NCI-H2171 treated with DMSO at 0.1 percent for 48 hours (cell line): ENCODE results near the gene PARD3.

Experiments
- DNase-seq: peaks from one replicate; lab custom pipeline; 2025; lab: John Stamatoyannopoulos, UW

PARD3 gene

GRCh38 chr10:34121781-34122622 is 693.1 kb downstream of the PARD3 start:
- no peak for DNase-seq

DNA sequence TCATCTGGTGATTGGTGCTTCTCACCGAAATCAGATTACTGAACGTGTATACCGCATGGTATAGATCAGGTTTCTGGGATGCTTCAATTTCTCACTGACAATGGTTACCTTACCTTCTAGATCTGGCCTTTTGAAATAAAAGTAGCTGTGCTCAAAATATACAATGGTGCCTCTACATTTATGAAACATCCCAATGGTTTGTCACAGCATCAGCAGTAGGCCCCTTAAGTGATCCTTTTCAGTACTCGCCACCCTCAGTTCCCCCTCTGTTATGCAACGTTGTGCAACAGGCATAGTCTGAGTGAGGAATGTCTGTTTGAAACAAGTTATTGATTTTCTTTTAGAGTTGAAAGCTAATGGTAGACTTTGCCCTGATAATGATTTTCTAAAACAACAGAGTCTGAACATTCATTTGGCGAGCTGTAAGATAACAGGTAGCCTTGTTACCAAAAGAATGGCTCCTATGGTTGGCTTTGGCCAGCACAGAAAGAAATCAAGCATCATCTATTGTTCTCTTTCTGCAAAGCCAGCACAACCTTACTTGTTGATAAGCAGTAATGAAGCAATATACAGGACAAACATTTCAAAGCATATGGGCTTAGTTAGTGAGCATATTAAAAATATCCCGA is 693.9 kb downstream of the PARD3 start:
- no peak for DNase-seq

DNA sequence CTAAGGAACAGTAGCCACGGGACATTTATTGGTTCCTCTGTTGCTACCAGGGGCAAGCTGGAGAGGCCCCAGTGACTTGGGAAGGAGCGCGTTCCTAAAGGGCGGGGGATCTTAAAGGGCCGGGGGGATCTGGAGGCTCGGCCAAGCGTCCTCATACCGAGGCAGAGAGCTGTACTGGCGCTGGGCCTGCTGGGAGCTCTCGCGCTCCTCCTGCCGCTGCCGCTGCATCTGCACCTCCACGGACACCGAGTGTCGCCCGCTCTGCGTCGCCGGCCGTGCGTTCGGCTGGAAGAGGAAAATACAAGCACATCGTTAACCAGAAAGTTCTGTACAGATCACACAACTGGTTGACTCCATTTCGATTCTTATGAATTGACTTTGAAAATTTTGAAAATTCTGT is 695.6 kb downstream of the PARD3 start:
- no peak for DNase-seq

DNA sequence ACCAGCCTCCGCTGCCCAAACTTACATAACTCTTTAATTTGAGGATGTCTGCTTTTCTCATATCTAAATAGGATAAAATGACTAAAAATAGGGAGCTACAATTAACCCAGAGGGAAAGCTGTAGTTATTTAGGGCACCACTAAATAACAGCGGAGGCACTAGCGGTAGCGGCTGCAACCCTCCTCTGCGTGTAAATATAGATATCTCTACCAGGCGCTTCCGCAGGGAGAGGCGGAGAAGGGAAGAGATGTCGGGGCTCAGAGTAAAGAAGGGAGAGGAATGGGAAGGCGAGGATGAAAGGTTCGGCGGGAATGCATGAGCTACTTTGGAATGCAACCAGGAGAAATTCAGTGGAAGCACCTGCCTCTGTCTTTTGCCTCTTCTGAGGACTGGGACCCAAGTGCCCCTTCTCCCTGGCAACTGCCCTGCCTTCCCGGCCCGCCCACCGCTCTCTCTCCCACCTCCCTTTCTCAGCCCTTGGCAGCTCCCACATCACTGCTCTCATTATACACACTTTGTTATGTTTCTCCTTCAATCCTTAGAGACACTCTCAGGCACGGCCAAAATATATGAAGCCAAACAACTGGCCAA is 698.3 kb downstream of the PARD3 start:
- no peak for DNase-seq

DNA sequence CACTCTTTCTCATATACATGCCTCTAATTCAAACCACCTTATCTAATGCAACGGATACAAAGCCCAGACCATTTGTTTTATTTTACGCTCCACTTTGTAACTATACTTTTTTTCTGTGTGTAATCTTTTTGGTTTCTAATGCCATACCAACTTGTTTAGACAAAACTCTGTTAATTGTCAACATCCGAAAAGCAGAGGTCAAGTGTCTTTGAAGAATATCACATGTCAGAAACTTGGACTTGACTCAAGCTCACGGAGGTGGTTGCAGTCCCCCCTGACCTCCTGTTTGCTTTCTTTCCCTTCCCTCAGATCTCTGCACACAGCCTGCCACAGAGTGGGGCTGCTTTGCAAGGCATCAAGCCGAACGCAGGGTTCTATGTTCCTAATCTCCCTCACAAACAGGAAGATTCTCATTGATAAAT is 698.9 kb downstream of the PARD3 start:
- DNase-seq: no peak

GRCh38 chr10:34114914-34115313 is 700.2 kb downstream of the PARD3 start:
- DNase-seq: no peak

DNA sequence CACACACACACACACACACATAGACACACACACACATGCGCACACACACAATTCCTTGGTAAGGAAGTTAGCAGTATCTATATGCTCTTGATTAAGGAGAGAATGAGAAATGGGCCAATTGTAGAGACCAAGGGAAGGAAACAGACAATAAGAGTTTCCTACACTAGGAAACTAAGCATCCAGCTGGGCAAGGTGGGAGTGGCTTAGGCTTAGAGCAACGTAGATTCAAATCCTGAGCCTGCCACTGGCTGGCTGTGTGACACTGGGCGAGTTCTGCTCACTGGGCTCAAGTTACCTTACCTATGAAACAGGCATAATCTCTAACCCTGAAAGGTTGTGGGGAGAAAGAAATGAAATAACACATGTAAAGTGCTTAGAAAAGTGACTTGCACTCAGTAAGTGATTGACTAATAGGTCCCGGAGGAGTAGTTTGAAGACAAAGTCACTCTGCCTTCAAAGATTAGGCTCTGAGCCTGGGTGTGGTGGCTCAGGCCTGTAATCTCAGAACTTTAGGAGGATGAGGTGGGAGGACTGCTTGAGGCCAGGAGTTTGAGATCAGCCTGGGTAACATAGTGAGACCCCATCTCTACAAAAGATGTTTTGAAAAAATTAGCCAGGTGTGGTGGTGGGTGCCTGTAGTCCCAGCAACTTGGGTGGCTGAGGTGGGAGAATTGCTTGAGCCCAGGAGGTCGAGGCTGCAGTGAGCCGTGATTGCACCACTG is 701.4 kb downstream of the PARD3 start:
- no peak for DNase-seq

DNA sequence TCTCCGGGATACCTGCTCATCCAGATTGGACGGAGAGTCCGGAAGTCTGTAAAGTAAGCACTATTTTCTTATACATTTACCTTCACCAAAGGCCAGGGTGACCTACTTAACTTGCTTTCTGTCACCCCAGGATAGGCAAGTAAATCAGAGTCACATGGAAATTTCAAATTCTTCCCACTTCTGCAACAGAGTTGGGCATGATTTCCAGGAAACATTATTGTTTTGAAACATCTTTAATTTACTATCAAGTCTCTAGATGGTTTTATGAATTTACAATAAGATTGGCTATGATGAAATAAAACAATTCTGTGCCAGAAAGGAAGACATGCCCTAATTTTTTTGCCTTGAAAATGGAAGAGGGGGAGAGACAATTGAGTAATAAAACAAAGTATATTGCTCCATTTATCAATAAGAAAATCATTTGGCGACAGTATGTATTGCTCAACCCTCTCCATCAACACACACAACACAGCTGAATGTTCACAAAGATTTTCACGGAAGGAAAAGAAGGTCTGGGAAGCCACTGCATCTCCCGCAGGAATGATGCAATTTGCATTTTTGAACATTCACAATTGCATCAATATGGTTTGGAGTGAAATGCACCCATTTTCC is 702.8 kb downstream of the PARD3 start:
- DNase-seq: no peak

DNA sequence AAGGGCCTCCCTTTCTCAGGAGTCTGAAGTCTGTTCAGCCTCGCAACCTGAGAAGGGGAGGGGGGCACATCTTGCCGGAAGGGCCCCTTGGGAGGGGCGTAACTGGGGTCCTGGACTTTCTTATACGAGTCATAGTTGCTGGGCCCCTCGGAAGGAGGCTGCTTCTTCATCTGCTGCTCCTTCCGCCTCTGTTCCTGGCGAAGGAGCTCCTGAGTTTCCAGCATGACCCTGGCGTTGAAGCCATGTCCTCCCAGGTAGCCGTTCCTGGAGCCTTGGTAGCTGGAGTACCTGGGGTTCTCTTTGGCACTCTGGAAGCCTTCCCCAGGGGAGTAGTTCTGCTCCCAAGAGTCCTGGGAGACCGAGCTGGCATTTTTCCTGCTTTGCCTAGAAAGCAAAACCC is 703.9 kb downstream of the PARD3 start:
- no peak for DNase-seq

DNA sequence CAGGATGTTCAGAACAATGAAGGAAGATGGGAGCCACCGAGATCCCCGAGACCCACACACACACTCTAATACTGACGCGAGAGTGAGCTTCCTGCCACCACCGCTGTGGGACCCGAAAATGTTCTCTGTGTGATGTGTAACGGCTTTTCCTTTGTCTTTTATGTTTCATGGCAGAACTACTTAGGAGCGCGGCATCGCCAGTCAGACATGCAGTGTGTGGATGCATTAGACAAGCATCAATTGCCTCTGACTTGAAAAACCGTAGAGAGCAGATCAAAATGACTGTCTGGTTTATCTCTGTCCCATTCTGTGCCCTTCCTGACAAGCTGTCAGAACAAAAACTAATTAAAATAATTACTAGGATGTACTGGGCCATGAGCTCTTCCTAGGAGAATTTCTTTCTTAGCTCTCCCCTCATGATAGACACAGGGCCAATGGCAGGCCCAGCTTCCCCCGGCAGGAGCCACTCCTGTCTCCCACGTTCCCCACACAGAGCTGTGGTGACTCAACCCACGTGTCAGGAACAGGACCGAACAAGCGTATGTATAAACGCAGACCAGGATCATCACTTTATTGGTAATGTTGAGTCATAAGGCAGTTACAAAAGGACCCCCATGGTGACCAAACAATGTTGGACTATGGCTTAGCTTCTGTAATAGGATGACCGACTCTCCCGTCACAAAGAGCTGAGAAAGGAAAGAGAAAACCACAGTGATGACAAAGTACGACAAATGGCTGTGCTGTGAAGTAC is 705.0 kb downstream of the PARD3 start:
- DNase-seq: no peak

DNA sequence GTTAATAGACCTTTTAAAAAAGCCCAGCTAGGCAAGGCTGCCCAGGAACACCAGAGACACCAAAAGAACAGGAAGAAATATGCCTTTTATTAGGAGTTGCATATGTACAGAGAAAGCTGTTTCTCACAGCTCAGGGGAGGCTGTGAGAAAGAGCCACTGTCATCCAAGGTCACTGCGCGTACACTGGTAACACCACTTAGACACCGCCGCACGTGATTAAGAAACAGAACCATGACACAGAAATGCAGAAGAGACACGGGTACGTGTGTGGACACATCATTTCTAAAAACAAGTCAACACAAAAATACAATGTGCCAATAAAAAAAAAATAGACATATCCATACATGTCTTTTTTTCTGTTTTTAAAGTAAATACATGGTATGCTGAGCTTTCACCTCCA is 705.6 kb downstream of the PARD3 start:
- DNase-seq: no peak

- DNase-seq: no peak
Observed at GRCh38 chr10:34107626-34108516, 707.2 kb downstream of the PARD3 start.

DNA sequence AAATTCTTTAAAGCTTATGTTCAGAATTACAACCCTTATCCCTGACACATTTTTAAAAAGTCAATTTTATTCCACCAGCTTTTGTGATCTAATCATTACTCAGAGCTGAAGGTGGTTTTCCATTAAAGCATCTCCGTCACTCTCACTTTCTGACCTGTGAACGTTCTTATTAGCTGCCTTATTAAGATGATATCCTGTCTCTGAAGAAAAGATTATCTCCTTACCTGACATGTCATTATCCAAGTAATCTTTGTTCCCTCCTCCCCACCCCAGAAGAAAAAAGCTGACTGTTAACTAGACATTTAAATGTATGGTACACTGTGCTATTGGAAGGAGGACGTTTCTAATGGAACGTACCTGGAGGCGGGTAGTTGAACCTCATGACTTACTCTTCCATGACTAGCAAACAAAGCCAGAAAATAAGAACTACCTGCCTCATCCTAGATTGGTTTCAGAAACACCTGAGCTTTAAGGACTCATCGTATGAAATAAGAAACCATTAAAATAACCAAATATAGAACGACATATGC is 708.7 kb downstream of the PARD3 start:
- DNase-seq: no peak

DNA sequence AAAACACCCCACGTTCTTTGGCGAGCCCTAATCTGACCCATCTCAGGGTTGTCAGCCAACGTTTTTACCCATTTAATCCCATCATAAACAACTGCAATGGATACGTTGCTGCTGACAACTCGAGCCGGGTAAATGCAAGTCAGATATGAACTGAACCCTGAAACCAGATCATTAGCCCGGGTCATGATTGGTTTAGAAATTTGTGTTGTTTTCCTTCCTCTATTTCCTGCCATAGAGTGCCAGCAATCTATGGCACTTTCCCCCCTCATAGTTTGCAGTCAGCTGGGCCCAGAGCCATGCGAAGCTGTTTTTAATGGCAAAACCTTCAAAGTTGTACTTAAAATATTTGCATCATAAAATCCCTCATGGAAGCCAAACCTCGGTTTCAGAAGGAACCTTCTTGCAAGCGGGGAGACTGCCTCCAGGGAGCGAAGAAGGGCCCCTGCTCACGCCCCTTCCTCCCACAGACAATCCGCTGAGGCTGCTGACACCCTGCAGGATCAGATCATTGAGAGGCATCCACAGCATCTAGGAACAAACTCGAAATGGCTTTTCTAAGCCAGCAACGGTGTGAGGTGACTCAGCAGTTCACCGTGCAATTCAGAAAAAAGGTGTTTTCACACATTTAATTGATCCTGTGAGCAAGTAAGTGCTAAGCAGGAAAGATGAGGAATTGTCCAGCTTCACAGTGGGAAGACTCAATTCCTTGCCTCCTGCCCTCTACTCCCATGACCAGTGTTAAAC is 710.1 kb downstream of the PARD3 start:
- DNase-seq: no peak

GRCh38 chr10:34102893-34103506 is 712.1 kb downstream of the PARD3 start:
- no peak for DNase-seq

- DNase-seq: no peak
Observed at GRCh38 chr10:34102237-34102673, 712.8 kb downstream of the PARD3 start.

DNA sequence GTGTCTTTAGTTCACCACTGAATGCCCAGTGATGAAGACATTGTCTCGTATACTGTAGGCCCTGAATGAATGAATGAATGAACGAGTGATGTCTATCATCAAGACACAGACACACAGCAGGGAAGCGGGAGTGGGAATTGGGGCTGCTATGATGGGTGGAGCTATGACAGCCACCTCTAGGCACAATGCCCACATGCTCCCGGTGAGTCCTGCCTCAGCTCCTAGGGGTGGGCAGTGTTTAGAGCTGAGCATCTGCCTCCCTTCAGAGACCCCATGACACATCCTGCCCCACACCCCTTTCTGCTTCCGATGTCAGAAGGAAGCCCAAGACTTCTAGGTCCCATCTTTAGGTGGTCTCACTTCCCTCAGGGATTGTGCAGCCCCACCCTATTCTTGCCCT is 714.1 kb downstream of the PARD3 start:
- no peak for DNase-seq

GRCh38 chr10:34098821-34099567 is 716.1 kb downstream of the PARD3 start:
- no peak for DNase-seq
